Small intestine (tissue), 7 donors: ENCODE data around the gene FYB1. TPM values are rescaled to one million over a fixed set of nuclear protein-coding genes. Genes with fewer than 3 reads are reported as not detected.

ENCODE experiments used
- DNase-seq, 2 donors: peaks; one replicate each; pipeline versions ENCODE4 v3.0.0 to v3.0.0-alpha.2; 2013
- FAIRE-seq: peaks from 2 replicates; lab custom pipeline; 2012; peaks lifted over from hg19 to GRCh38; lab: Jason Lieb, UNC
- H3K27ac ChIP-seq, 3 donors: one replicate each; pipeline ENCODE4 v1.5.1; 2013; ENCODE audit warnings: low read length in 2 of 3, mild to moderate bottlenecking in 2 of 3, control low read depth in 1 of 3, inconsistent platforms in 1 of 3, low read depth in 1 of 3, moderate library complexity in 1 of 3
- H3K27me3 ChIP-seq, 3 donors: one replicate each; pipeline ENCODE4 v1.6.1; 2013; ENCODE audit warnings: low read length in 3 of 3, inconsistent platforms in 1 of 3; ENCODE audit not compliant: control insufficient read depth in 3 of 3, insufficient read depth in 3 of 3
- H3K36me3 ChIP-seq, 3 donors: one replicate each; pipeline ENCODE4 v1.6.1; 2013; ENCODE audit warnings: low read length in 3 of 3, inconsistent platforms in 1 of 3, low read depth in 1 of 3, mild to moderate bottlenecking in 1 of 3, moderate library complexity in 1 of 3; ENCODE audit not compliant: control insufficient read depth in 3 of 3, insufficient read depth in 2 of 3
- H3K4me1 ChIP-seq, 3 donors: one replicate each; pipeline ENCODE4 v1.6.1; 2013; ENCODE audit warnings: low read length in 2 of 3, inconsistent platforms in 1 of 3, low read depth in 1 of 3, mild to moderate bottlenecking in 1 of 3, moderate library complexity in 1 of 3; ENCODE audit not compliant: control insufficient read depth in 3 of 3, insufficient read depth in 2 of 3
- H3K4me3 ChIP-seq, 3 donors: one replicate each; pipeline ENCODE4 v1.5.1; 2013; ENCODE audit warnings: low read length in 3 of 3, control low read depth in 1 of 3, inconsistent platforms in 1 of 3, low read depth in 1 of 3, mild to moderate bottlenecking in 1 of 3, moderate library complexity in 1 of 3
- H3K9me3 ChIP-seq, 2 donors: one replicate each; pipeline ENCODE4 v1.6.1; 2013; ENCODE audit warnings: low read depth in 1 of 2, low read length in 1 of 2; ENCODE audit not compliant: control insufficient read depth in 2 of 2, insufficient read depth in 1 of 2
- WGBS, 3 donors: extraction: QIAGEN DNeasy Blood & Tissue Kit; methylation state at CpG; one replicate each; pipeline ENCODE4 v1.1.7; 2013; 5-methylcytosine and 5-hydroxymethylcytosine counted together
- polyA plus RNA-seq, 4 donors: library from polyadenylated mRNA; stranded (reverse) in 3 of 4; unstranded in 1 of 4; fragments of 200-250 nt in 3 of 4; fragments of 120-200 nt in 1 of 4; gene quantifications; one replicate each; pipeline versions ENCODE4 v1.2.1 to v1.2.3, GENCODE V29; 2013
- donor health status: healthy with polysubstance abuse.
- donor health status: control.
- donor health status: control.
- donor health status: Bipolar disorder and iron deficiency.
- donor health status: healthy.

Gene FYB1
- polyA plus RNA-seq, 4 donors: 3.5 to 12.4 (median 4.9) TPM

DNA sequence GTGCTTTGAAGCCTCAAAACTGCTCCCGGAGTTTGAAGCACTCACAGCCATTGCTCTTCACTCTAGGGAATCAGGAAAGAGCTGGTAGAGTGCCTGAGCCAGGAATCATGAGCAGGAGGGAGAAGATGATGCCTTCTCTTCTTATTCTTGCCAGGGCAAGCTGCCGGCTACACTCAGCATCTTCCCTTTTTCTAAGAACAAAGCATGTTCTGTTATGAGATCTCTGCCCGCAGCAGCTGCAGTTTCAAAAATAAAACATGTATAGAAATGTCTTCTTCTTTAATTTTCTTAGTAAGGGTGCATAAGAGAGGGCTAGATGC is 87.3 kb downstream of the FYB1 start:
- no peak for FAIRE-seq
- WGBS, 3 donors: 72 to 81% (median 77%) methylated on average over 3 of the region's 3 CpGs

DNA sequence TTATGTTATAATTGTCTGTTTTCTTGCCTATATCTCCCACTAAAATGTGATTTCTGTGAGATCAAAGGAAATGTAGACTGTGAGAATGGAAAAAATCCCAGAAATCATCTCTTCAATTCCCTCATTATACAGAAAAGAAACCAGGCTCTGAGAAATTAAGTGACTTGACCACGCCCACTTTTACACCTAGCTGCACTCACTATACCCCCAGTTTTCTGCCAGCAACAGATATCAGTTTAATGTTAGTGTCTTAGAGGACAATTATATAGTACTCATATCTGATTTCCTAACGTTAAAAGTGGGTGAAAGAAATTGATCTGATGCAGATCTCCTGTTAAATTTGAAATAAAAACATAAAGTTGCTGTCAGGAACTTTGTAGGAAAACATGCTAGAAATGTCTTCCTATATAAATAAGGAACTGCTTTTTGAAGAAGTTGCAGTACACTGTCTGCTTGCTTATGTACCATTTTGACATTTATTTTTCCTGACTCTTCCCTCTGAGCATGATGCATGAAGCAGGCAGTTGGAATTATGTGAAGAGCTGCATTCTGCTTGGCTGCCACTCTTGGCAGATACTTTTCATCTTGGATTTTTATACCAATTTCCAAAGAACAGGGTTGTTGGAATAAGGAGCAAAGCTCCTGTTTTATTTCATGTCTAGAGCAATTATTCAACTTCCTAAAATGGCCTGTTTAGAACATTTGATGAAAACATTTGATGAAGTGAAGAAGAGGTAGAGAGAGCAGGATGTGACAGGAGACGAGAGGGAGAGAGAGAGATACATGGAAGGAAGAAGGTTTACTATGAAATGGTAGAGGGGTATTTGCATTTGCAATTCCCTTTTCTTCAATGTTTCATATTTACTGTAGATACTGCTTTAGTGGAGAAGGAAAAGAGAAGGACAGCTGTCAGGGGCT is 87.9 kb downstream of the FYB1 start:
- Histone ChIP-seq H3K9me3 (no peaks in the 10 kb centered on the region), H3K4me3 (no peak overlapping the region), H3K36me3 (peaks cover 0 to 2% (median 2%) of the 10 kb centered on the region in 3 donors), H3K27me3 (no peaks in the 10 kb centered on the region), H3K4me1 (no peaks in the 10 kb centered on the region), H3K27ac (no peak overlapping the region)
- 49 to 61% (median 61%) methylated on average over 3 of the region's 3 CpGs for WGBS, 3 donors
- FAIRE-seq (no peak), DNase-seq (no peak)

More for the DNA sequence above, 87.3 kb downstream of the FYB1 start:
- Histone ChIP-seq H3K27me3 (no peaks in the 10 kb centered on the region), H3K36me3 (peaks cover 0 to 2% (median 2%) of the 10 kb centered on the region in 3 donors), H3K4me1 (no peaks in the 10 kb centered on the region), H3K4me3 (no peak overlapping the region), H3K9me3 (no peaks in the 10 kb centered on the region), H3K27ac (no peak overlapping the region)
- no peak for DNase-seq

DNA sequence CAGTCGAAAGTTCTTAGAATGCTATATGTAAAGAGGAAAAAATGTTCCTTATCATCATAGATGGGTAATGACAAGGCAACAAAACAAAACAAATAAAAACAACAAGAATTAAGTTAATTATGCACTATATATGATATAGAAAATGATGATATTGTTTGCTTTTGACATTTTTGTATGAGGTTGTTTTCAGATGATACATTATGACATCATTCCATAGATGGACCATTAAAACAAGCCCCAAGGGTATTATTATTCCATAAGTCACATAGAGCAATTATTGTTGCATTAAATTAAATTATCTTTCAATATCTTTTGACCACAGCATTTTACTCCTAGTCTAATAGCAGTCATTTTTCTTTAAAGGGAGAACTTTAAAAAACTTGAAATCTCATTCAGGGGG is 88.6 kb downstream of the FYB1 start:
- no peaks in the 10 kb centered on the region for H3K4me1 ChIP-seq
- H3K4me3 ChIP-seq: no peak overlapping the region
- no peak overlapping the region for H3K27ac ChIP-seq
- FAIRE-seq (no peak), DNase-seq (no peak)
- 76 to 81% (median 78%) methylated on average over 1 of the region's 1 CpG for WGBS, 3 donors
- no peaks in the 10 kb centered on the region for H3K27me3 ChIP-seq
- no peaks in the 10 kb centered on the region for H3K9me3 ChIP-seq
- peaks cover 0 to 2% (median 2%) of the 10 kb centered on the region in 3 donors for H3K36me3 ChIP-seq

DNA sequence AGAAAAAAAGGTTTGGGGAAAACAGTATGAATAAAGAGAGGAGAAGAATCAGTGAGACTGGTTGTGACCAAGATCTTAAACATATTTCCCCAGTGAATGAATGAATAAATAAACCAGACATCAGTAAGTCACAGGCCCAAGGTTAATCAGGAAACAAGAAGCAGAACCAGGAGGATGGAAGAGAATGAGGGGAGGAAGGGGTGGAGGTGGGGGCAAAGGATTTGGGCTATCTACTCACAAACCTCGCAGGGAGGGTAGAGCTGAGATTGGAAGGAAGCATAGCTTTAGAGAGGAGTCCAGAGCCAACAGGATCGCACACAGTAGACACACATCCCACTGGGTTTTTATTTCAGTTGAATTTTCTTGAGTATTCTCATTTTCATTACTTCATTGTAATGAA is 97.4 kb downstream of the FYB1 start:
- Histone ChIP-seq H3K4me3 (no peak overlapping the region), H3K9me3 (no peaks in the 10 kb centered on the region), H3K4me1 (no peaks in the 10 kb centered on the region), H3K27me3 (no peaks in the 10 kb centered on the region), H3K36me3 (peaks cover 0 to 3% (median 0%) of the 10 kb centered on the region in 3 donors), H3K27ac (no peak overlapping the region)
- WGBS, 3 donors: 62 to 80% (median 78%) methylated on average over 2 of the region's 2 CpGs
- FAIRE-seq (no peak), DNase-seq (no peak)

DNA sequence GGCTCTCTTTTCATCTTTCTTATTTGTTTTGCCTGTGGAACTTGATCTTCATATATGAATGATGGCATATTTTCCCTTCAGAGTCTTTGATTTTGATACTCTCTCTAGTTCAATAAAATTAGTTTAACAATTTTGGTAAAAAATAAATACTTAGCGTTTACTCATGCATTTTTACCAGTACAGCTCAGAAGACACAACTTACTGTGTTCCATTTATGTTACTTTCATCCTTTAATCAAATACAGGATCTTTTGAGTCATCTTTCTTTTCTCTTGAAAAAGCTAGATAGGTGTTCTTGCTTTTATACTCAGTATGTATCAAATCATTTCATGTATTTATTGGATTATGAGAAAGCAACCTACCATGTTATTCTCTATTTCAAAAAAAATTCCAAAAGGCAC is 98.0 kb downstream of the FYB1 start:
- Histone ChIP-seq H3K36me3 (peaks cover 0 to 3% (median 0%) of the 10 kb centered on the region in 3 donors), H3K9me3 (no peaks in the 10 kb centered on the region), H3K27ac (no peak overlapping the region), H3K4me3 (no peak overlapping the region), H3K27me3 (no peaks in the 10 kb centered on the region), H3K4me1 (no peaks in the 10 kb centered on the region)
- no peak for DNase-seq
- 61 to 72% (median 69%) methylated on average over 1 of the region's 1 CpG for WGBS, 3 donors
- FAIRE-seq: no peak

DNA sequence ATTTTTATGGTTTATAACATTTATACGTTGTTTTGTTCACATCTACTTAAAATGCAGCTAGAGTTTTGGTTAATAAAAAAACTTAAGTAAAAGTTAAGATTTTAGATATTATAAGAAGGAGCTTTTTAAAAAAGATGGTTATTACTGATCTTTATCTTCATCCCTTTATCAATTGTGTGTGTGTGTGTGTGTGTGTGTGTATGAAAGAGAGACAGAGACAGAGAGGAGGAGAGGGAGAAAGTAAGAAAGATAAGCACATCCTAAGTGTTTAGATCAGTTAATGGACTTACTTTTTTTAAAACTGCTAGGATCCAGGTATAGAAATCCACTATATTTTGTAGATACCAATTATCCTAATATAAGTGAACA is 99.3 kb downstream of the FYB1 start:
- DNase-seq: no peak
- no peak for FAIRE-seq
- no peak overlapping the region for H3K4me3 ChIP-seq
- no peaks in the 10 kb centered on the region for H3K27me3 ChIP-seq
- no peak overlapping the region for H3K27ac ChIP-seq
- no peaks in the 10 kb centered on the region for H3K9me3 ChIP-seq
- WGBS, 3 donors: 75 to 81% (median 79%) methylated on average over 1 of the region's 1 CpG
- peaks cover 0 to 3% (median 0%) of the 10 kb centered on the region in 3 donors for H3K36me3 ChIP-seq
- no peaks in the 10 kb centered on the region for H3K4me1 ChIP-seq

DNA sequence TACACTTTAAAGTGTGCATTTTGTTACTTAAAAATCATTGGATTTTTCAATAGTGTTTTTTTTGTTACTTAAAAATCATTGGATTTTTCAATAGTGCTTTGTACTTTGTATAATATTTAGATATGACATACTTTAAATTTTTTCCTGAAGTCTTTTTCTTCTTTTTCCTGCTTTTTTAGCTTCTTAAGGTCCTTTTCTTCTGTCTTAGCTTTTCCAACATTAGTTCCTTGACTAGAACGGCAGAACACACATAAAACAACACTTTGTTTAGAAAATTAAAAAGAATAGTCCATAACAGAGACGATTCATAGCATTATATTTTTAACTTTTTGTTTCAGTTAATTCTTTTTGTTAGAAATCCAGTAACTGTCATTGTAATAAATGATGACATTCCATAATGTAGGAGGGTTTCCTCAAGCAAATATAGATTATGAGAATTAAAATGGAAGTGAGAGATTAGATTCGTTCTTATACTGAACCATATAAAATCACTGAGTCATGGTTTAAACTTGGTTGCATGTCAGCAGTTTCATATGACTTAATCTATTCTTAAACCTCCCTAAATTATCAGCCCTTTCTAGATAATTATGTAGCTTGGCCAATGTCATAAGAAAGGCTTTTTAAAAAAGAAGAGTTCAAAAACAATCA is 99.8 kb downstream of the FYB1 start:
- H3K27ac ChIP-seq: no peak overlapping the region
- no peak for DNase-seq
- H3K36me3 ChIP-seq: peaks cover 0 to 3% (median 0%) of the 10 kb centered on the region in 3 donors
- no peak for FAIRE-seq
- no peaks in the 10 kb centered on the region for H3K9me3 ChIP-seq
- H3K4me1 ChIP-seq: no peaks in the 10 kb centered on the region
- no peaks in the 10 kb centered on the region for H3K27me3 ChIP-seq
- no peak overlapping the region for H3K4me3 ChIP-seq
- WGBS, 3 donors: 63 to 76% (median 69%) methylated on average over 3 of the region's 3 CpGs

DNA sequence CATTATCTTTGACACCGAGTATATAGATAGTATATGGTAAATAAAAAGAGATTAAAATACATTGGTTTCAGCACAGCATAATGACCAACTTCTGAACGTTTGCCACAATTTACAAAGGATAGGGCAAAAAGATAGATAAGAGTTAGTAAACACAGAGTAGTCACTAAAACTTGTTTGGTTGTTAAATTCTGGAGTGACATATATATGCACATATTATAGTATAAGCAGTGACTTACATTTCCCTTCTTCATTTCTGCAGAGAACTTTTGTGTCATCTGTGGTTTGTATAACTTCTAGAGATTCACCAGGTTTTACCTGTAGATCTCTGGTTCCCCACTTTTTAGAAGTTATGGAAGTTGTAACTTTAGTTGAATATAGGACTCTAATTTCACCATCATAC is 100.7 kb downstream of the FYB1 start:
- WGBS, 3 donors: 22 to 50% (median 43%) methylated on average over 2 of the region's 2 CpGs
- H3K36me3 ChIP-seq: peaks cover 0 to 3% (median 0%) of the 10 kb centered on the region in 3 donors
- DNase-seq: no peak
- H3K4me1 ChIP-seq: no peaks in the 10 kb centered on the region
- FAIRE-seq: no peak
- H3K9me3 ChIP-seq: no peaks in the 10 kb centered on the region
- H3K4me3 ChIP-seq: no peak overlapping the region
- H3K27me3 ChIP-seq: no peaks in the 10 kb centered on the region
- no peak overlapping the region for H3K27ac ChIP-seq
